Hippocampal formation (tissue), 2 donors: ENCODE measurements around the gene OVOL1.
"Not testable (repeated sequence)": the region's sequence is repeated elsewhere in the genome, so short reads cannot be mapped to it uniquely, and the experiment has no call there.

Source experiments
- DNase-seq, 2 donors: peaks; one replicate each; lab custom pipeline; 2025; lab: John Stamatoyannopoulos, UW

The OVOL1 gene

GRCh38 chr11:65814986-65815565 is 28.2 kb downstream of the OVOL1 start:
- no peak for DNase-seq

- DNase-seq, result no peak
Measured at GRCh38 chr11:65816696-65817095, 29.8 kb downstream of the OVOL1 start.

- DNase-seq, result no peak
Measured at GRCh38 chr11:65817312-65817834, 30.5 kb downstream of the OVOL1 start.

- DNase-seq, result peak; percentile 76 to 87
Measured at GRCh38 chr11:65817835-65818680, 31.2 kb downstream of the OVOL1 start.

DNA sequence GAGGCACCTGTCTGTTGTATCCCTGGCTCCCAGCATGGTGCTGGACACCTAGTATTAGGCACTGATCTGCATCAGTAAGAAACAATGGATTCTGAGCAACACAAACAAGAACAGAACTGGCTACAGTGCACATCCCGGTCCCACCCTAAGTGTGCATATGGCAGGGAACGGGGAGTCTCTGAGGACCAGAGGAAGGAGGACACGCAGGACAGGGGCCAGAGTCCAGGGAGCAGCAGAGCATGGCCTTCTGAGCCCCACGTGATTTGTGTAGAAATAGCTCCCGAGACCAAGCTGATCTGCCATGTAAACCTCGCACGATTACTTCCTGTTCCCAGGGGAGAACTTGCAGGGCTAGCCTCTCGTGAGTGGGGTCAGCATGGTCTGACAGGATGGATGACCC is 34.2 kb downstream of the OVOL1 start:
- no peak for DNase-seq

- DNase-seq, result no peak
Measured at GRCh38 chr11:65822776-65823528, 36.1 kb downstream of the OVOL1 start.

DNA sequence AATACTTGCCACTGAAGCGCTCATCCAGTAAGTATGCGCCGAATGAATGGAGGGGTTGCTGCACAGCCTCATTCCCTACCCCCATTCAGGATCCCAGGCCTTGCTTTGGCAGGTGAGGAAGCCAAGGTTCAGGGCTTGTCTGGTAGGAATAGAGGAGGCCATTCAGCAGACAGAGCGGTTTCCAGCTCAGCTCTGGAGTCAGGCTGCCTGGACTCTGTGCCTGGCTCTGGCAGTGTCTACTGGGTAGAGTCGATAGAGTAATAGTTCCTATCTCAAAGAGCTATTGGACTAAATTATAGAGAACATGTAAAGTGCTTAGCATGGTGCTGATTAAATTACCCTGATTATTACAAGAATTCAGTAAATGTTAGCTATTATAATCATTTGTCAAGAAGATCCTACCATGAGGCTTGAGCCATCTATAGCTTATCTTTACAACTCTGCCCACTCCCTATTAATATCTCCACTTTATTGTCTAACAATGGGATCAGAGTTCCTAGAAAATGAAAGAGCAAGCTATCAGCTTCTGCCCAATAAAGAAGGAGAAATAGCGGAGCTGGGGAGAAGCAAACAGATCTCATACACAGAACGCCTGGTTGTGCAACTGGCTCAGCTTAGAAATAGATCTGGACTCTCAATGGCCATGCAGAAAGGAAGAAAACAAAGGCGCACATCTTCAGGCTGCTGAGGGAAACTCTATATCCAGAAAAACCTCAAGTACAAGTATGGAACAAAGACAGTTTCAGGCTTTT is 40.3 kb downstream of the OVOL1 start:
- no peak for DNase-seq

GRCh38 chr11:65829459-65829858 is 42.6 kb downstream of the OVOL1 start:
- DNase-seq, result no peak

DNA sequence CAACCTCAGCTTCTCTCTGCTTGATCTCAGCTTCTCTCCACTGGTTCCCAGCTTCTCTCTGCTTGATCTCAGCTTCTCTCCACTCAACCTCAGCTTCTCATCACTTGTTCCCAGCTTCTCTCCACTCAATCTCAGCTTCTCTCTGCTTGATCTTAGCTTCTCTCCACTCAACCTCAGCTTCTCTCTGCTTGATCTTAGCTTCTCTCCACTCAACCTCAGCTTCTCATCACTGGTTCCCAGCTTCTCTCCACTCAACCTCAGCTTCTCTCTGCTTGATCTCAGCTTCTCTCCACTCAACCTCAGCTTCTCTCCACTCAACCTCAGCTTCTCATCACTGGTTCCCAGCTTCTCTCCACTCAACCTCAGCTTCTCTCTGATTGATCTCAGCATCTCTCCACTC is 45.4 kb downstream of the OVOL1 start:
- DNase-seq, result not testable (repeated sequence)

- peak; percentile 91 to 94 for DNase-seq
Measured at GRCh38 chr11:65833297-65834030, 46.6 kb downstream of the OVOL1 start, which contains the start of gene SNX32. TSS of gene SNX32 (plus strand) at chr11:65833963. CDS start at chr11:65834066, 103 bp downstream.

DNA sequence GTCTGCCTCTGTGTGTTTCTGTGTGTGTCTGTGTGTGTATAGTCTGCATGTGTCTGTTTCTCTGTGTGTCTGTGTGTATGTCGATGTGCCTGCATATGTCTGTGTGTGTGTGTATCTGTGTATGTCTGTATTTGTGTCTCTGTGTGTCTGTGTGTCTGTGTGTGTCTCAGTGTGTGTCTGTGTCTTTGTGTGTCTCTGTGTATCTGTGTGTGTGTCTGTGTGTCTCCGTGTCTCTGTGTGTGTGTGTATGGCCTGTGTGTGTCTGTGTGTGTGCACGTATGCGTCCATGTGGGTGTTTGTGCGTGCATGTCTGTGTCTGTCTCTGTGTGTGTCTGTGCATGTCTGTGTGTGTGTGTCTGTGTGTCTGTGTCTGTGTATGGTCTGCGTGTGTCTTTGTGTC is 47.3 kb downstream of the OVOL1 start:
- DNase-seq, result no peak

GRCh38 chr11:65842144-65842543 is 55.3 kb downstream of the OVOL1 start:
- no peak for DNase-seq

- DNase-seq, result no peak
Measured at GRCh38 chr11:65843811-65844210, 56.9 kb downstream of the OVOL1 start.

- DNase-seq, result no peak
Measured at GRCh38 chr11:65844231-65844872, 57.5 kb downstream of the OVOL1 start.
